ENCODE data around the gene SMC1B.
"Not testable (repeated sequence)": the region's sequence is repeated elsewhere in the genome, so short reads cannot be mapped to it uniquely, and the experiment has no call there.

SMC1B gene

DNA sequence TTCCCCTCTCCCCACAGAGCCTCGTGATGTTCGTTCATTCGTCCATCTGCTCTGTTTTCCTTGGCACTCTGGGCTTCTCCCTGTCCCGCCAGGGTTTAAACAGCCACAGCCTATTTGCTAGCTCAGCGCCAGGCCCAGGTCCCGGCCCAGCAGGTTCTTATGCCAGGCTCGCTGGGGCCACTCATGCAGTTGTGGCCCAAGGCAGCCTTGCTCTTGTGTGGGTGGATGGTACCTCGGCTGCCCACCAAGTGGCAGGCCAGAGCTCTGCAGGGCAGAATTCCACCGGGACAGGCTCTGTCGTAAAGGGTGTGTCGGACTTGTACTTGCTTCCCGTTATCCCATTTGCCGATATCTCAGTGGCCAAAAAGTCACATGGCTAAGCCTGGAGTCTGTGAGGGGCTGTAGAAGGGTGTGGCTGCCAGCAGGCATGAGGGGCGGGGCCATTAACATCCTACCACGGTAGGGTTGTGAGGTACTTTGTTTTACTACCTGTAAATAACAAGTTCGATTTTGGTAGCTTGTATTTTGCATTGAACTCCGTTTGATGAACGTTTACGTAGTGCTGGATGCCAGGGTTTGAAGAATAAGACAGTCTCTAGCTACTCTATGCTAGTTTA lies 95.7 kb downstream of the SMC1B start:
- peak in 1 of 2 experiments; percentile 12 for DNase-seq

GRCh38 chr22:45316796-45317526 lies 96.4 kb downstream of the SMC1B start:
- DNase-seq, result no peak

DNA sequence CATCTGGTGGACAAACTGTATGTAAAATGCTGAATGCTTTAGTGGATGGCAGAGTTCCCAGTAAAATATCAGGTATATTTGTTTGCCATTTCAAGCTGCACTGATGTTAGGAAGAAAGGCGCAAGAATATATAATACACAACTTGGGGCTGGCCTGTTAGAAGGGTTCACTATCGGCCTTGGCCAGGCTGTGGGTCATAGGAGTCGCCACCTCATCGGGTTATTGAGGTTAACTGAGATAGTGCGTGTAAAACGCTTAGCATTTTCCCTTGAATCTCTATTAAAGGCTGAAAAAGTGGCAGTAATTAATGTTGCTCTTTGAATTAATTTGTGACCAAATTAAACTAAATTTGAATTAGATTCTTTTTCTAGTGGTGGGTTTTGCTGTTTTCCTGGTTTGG lies 98.6 kb downstream of the SMC1B start:
- no peak for DNase-seq

- DNase-seq, result no peak
Measured at GRCh38 chr22:45314054-45314721, 99.2 kb downstream of the SMC1B start.

DNA sequence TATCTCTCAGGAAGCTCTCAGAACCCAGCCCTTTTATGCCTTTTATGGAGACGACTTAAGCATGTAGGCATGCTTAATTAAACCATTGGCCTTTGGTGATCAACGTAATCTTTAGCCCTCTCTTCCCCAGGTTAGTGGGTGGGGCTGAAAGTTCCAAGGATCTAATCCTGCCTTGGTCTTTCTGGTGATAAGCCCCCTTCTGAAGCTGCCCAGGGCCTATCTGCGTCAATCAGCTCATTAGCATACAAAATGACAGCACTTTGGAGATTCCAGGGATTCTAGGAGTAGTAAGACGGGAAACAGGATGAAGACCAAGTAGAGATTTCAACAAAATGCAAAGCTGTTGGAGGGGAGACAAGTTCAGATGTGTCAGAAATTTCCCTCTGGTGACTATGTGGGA lies 100.5 kb downstream of the SMC1B start:
- DNase-seq, result no peak

DNA sequence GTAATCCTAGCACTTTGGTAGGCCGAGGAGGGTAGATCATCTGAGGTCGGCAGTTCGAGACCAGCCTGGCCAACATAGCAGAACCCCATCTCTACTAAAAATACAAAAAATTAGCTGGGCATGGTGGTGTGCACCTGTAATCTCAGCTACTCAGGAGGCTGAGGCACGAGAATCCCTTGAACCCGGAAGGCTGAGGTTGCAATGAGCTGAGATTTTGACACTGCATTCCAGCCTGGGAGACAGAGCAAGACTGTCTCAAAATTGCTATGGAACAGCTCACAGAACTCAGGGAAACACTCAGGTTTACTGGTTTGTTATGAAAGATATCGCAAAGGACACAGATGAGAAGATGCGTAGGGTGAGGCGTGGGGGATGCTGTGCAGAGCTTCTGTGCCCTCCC lies 101.0 kb downstream of the SMC1B start:
- no peak for DNase-seq

DNA sequence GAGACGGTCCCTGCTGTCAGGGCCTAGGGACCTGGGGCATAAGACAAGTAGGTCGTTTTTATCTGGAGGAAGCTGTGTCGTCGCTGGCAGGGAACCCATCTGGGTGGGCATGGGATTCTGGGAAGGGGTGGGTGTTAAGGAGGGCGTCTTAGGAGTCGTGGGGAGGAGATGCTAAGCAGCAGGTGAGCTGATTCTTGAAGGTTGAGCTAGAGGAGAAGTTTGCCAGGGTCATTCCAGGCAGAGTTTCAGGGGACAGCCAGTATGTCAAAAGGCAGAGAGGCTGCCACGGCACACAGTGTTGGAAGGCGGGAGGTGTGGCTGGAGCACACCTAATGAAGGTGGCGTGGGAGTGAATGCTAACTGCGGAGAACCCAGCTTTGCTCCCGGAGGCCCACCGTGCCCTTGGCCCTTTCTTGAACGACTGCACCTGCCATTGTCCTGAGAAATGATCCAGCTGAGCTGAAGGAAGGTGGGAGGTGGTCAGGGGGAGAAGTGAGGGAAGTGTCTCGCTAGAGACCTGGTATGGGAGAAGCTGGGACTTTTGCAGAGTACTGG lies 102.3 kb downstream of the SMC1B start:
- no peak for DNase-seq

GRCh38 chr22:45310331-45310976 lies 102.9 kb downstream of the SMC1B start:
- DNase-seq, result peak in 1 of 2 experiments; percentile 18

DNA sequence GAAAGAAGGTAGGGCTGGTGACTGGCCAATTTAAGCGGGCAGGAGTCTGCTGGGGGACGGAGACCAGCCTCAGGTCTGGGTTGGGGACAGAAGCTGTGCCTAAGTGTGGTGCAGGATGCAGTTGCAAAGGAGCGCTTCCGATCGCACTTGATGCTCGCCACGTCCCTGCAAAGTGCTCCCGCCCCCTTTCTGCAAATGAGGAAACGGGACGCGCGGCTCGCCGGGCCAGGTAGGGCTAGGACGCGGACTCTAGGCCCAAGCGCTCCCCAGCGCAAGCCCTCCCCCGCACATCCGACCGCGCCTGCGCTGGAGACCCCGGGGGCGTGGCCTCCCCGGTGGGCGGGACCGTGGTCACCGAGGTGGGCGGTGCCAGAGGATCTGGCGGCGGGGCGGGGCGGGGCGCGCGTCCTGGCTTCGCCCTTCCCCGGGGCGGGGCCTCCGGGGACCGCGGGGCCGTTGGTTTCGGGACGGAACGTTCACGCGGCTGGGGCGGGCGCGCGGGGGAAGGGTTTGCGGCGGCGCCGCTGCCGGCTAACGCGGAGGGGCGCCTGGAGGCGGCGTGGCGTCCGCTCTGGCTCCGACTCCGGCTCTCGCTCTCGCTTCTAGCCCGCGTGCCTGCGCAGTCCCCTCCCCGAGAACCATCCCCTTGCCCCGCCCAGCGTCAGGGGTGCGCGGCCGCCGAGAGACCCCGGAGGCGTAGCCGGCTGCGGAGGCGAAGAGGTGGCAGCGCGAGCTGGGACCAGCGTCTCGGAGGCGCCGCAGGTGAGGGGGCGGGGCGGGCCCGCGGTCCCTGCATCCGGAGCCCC lies 103.8 kb downstream of the SMC1B start, which contains the start of gene FAM118A:
Gene FAM118A, plus strand, starts transcription at position 513 of the 806 bp plus-strand sequence. CDS start 12,446 bp downstream, outside the sequence.
- peak; percentile 72 to 91 for DNase-seq

DNA sequence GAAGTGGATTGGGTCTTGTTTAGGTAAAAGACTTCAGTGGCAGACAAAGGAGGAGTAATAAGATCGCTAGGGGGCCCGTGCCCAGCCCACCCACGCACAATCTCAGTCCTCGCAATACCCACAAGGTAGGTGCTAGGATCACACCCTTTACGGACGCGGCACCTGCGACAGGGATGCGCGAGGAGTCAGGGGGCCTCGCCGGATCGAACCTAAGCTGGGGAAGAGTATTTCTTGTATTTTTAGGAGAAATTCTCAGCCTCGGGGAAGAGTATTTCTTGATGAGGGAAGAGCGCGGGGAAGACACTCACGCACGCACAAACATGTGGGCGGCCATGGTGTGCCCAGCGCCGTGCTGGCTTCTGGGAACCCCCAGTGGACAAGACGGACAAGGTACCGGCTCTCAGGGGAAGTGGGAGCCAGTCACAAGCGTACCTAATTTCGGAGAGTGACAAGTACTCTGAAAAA lies 104.4 kb downstream of the SMC1B start:
- no peak for DNase-seq

DNA sequence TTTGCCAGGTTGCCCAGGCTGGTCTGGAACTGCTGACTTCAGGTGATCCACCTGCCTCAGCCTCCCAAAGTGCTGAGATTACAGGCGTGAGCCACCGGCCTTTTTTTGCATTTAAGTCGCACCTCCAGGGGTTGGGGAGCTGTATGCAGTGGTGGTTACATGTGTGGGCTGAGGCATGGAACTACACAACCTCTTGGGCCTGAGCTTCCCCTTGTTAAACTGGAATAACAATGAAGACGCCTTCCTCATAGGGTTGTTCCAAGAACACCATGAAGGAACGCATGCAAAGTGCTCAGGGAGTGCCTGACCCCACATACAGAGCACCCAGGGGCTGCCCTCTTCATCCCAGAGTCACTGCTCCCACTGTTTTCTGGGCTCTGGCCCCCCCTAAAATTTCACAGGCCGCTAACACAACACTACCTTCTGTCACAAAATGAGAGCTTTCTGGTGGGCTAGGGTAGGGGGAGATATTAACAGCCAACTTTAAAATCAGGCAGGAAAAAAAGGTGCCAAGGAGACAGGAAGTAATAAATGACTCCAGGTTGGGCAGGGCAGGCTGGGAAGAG lies 104.9 kb downstream of the SMC1B start:
- DNase-seq, result no peak

- DNase-seq, result no peak
Measured at GRCh38 chr22:45306139-45306538, 107.3 kb downstream of the SMC1B start.

DNA sequence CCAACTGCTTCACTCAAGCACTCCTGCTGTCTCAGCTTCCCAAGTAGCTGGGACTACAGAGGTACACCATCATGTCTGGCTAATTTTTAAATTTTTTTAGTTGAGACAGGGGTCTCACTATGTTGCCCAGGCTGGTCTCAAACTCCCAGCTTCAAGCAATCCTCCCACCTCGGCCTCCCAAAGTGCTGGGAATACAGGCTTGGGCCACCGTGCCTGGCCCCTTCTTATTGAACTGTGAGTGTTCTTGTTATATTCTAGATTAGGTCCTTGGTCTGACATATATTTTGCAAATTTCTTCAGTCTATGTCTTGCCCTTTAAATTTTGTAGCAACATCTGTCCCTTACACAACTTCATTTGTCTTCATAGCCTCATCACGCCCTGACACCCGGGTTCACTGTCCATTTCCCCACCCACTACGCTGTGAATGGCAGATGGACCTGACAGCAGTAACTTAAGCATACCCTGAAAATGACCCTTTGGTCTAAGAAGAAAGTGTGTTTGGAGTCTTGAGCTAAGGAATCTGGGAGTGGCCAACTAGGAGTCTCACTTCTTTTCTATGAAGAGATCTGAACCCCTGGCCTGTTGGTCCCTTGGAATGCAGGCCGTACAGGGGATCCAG lies 107.8 kb downstream of the SMC1B start:
- DNase-seq, result no peak

DNA sequence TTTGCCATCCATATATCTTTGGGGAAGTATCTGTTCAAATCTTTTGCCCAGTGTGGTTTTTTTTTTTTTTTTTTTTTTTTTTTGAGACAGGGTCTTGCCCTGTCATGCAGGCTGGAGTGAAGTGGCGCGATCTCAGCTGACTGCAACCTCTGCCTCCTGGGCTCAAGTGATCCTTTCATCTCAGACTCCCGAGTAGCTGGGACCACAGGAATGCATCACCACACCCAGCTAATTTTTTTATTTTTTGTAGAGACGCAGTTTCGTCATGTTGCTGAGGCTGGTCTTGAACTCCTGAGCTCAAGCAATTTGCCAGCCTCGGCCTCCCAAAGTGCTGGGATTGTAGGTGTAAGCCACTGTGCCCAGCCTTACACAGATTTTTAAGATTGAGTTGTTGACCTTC lies 108.4 kb downstream of the SMC1B start:
- DNase-seq, result no peak

- no peak for DNase-seq
Measured at GRCh38 chr22:45303181-45303580, 110.2 kb downstream of the SMC1B start.

- no peak for DNase-seq
Measured at GRCh38 chr22:45302751-45303150, 110.6 kb downstream of the SMC1B start.

GRCh38 chr22:45298934-45299505 lies 114.4 kb downstream of the SMC1B start:
- DNase-seq, result no peak

DNA sequence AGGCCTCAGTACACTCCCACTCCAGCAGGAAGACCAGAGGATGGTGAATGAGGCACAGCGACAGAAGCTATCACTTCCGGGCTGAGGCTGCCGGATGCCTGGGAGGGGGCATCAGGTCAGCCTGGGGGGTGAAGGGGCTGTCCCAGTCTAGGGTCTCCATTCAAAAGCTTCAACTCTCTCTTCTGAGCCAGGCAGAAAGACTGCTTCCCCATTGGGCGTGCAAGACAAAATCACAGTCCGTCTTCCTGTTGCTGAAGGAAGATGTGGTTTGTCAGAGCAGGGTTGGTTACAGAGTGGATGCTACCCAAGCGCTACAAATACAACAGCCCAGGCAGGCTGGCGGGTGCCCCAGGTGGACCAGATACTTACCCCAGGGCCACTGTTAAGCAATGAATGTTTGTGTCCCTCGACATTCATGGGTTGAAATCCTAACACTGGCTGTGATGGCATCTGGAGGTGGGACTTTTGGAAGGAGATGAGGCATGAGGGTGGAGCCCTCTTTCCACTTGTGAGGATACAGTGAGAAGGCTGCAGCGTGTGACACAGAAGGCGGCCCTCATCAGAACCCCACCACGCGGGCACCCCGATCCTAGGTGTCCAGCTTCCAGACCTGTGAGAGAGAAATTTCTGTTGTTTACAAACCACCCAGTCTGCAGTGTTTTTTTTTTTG lies 116.6 kb downstream of the SMC1B start:
- no peak for DNase-seq

DNA sequence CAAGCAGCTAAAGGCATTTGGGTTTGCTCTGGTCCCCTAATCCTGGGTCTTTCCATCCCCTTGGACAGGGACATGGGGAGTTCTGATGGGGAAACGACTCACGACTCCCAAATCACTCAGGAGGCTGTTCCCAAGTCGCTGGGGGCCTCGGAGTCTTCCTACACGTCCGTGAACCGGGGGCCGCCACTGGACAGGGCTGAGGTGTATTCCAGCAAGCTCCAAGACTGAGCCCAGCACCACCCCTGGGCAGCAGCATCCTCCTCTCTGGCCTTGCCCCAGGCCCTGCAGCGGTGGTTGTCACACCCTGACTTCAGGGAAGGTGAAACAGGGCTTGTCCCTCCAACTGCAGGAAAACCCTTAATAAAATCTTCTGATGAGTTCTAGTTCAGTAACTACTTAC lies 117.9 kb downstream of the SMC1B start:
- no peak for DNase-seq

- DNase-seq, result not testable (repeated sequence)
Measured at GRCh38 chr22:45295004-45295403, 118.4 kb downstream of the SMC1B start.
